Forelimb muscle (tissue), 1 donor: ENCODE data around the gene FAM50A. TPM values are rescaled to one million over a fixed set of nuclear protein-coding genes. Genes with fewer than 3 reads are reported as not detected.
A peak's percentile ranks its signal among the peaks of the same experiment; 100 is the strongest.
"Not testable (repeated sequence)": the region's sequence is repeated elsewhere in the genome, so short reads cannot be mapped to it uniquely, and the experiment has no call there.

Source experiments
- DNase-seq: peaks from one replicate; pipeline ENCODE4 v3.0.0-alpha.2; 2013; ENCODE audit warnings: low read depth
- polyA plus RNA-seq: library from polyadenylated mRNA; unstranded; fragments of 120-200 nt; gene quantifications from one replicate; pipeline ENCODE4 v1.2.1, GENCODE V29; 2013; ENCODE audit not compliant: insufficient read length

FAM50A gene, protein sequence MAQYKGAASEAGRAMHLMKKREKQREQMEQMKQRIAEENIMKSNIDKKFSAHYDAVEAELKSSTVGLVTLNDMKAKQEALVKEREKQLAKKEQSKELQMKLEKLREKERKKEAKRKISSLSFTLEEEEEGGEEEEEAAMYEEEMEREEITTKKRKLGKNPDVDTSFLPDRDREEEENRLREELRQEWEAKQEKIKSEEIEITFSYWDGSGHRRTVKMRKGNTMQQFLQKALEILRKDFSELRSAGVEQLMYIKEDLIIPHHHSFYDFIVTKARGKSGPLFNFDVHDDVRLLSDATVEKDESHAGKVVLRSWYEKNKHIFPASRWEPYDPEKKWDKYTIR
- 59.3 TPM for polyA plus RNA-seq

DNA sequence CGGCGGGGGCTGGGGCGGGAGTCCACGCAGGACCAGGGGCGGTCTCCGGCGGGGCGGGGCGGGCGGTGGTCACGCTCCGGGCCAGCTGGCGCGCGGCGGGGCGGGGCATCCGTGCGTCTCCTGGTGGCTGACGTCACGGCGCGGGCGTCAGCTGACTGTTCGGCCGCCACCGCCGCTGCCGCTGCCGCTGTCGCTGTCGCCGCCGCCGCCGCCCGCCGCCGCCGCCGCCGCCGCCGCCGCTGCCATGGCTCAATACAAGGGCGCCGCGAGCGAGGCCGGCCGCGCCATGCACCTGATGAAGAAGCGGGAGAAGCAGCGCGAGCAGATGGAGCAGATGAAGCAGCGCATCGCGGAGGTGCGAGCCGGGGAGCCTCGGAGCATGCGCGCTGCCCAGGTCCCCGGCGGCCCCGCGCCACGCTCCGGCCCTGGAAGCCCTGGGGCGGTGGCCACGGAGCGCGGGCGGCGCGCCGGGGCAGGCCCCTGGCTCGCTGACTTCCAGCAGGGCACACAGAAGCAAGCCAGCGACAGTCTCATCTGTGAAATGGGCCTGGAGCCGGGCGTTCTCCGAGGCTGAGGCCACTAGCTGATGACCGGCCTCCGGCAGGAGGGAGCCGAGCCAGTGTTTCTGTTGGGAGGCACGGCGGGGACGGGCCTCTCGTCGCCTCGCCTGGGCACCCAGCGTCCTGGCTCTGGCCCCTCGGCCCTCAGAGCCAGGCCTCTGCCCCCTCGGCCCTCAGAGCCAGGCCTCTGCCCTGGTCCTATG, at the start of gene FAM50A:
Gene FAM50A (plus strand): TSS at position 150 of the 763 bp plus-strand sequence. CDS start 95 bp downstream, at position 245.
- DNase-seq: no peak

DNA sequence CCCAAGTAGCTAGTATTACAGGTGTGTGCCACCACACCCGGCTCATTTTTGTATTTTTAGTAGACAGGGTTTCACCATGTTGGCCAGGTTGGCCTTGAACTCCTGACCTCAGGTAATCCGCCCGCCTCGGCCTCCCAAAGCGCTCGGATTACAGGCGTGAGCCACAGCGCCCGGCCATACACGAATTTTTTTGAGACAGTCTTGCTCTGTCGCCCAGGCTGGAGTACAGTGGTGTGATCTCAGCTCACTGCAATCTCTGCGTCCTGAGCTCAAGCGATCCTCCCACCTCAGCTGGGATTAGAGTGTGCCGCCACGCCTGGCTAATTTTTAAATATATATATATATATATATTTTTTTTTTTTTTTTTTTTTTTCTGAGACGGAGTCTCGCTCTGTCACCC, 47.6 kb upstream of the FAM50A start:
- DNase-seq: not testable (repeated sequence)

DNA sequence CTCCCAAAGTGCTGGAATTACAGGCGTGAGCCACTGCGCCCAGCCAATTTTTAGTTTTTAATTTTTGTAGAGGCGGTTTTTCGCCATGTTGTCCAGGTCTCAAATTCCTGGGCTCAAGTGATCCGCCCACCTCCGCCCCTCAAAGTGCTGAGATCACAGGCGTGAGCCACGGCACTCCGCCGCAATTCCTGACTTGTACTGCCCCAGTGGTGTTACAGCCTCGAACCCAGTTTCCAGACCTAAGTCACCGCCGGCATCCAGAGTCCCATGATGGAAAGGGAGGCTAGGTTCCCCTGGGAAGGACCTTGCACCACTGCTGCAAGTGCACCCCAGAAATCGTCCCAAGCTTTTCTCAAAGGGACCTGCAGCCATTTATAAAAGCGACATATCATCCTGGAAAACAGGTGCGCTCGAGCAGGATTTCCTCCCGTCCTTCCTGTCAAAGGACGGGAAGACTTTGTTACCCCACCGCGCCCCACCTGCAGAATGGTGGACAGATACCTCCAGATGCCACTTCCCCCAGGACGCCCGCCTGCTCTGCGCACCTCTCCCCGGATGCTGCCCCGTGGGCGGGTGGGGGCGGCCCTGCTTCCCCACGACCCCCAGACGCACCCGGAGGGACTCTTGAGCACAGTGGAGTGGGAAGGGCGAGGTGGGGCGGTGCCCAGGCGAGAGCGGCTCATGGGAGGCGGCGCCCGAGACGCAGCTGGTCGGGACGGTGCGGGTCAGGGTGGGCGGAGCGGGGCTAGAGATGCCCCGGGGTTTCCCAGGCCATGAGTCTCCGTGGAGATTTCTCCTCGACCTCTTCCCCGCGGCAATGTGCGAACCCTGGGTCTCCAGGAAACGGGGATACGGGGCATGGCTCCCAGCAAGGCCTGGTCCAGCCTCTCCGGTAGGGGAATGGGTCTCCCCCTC, 46.7 kb upstream of the FAM50A start:
- no peak for DNase-seq

DNA sequence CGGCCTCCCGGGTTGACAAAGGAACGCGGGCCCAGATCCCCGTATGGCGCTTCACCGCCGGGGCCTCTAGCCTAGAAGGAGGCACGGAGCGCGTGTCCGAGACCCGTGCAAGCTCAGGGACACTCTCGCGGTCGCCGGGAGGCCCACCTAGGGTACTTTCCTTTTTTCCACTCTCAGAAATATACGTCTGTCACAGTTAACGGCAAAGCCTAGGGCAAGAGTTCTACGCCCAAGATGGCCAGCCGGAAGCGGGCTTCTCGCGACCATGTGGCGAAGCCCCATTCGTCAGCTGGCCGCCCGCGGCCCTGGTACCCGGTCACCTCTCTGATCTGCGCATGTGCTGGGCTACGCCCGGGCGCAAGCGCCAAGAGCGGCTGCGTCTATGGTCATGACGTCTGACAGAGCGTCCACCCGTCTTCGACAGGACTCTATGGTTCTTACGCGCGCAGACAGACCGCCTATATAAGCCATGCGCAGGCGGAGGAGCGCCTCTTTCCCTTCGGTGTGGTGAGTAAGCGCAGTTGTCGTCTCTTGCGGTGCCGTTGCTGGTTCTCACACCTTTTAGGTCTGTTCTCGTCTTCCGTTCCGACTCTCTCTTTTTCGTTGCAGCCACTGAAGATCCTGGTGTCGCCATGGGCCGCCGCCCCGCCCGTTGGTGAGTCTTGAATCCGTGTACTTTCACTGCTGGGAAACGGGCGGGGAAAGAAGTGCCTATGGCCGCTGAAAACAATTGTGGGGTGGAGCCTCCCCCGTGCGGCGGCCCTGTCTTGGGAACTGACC, 45.9 kb upstream of the FAM50A start, which contains the start of gene RPL10:
Gene RPL10 (plus strand): TSS at position 490 of the 780 bp plus-strand sequence. CDS start 143 bp downstream, at position 633.
- DNase-seq: peak; percentile 94

DNA sequence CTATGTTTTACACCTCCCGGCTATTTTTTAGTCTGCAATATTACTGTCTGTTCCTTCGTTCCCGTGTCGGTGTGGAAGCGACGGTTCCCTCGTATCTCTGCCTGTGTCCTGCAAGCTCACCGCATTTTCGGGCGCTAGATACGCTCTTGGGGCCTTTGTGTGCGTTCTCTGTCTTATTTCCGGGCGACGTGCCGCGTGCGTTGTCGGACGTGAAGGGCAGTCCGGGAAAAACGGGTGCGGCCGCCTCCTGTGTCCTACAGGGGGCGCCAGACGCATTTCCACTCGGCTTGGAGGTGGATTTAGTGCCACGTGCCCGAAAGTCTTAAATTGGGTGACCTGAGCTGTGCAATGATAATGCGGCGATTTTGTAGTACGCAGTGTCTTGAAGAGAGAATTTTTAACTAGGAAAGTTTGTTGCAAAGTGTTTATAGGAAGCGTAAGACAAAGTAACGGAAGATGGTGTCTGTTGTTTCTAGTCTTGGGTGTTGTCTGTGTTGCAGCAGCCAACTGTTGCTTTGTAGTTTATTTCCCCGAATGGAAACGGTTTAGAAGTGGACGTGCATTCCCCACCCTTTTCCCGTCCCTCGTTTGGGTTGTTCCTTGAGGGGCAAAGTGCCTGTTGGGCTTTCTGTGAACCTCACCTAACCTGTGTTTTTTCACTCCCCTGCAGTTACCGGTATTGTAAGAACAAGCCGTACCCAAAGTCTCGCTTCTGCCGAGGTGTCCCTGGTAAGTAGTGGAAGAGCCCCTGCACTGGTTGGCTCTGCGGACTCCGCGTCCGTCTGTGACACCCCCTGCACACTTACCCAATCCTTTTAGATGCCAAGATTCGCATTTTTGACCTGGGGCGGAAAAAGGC, 45.0 kb upstream of the FAM50A start:
- DNase-seq: no peak

DNA sequence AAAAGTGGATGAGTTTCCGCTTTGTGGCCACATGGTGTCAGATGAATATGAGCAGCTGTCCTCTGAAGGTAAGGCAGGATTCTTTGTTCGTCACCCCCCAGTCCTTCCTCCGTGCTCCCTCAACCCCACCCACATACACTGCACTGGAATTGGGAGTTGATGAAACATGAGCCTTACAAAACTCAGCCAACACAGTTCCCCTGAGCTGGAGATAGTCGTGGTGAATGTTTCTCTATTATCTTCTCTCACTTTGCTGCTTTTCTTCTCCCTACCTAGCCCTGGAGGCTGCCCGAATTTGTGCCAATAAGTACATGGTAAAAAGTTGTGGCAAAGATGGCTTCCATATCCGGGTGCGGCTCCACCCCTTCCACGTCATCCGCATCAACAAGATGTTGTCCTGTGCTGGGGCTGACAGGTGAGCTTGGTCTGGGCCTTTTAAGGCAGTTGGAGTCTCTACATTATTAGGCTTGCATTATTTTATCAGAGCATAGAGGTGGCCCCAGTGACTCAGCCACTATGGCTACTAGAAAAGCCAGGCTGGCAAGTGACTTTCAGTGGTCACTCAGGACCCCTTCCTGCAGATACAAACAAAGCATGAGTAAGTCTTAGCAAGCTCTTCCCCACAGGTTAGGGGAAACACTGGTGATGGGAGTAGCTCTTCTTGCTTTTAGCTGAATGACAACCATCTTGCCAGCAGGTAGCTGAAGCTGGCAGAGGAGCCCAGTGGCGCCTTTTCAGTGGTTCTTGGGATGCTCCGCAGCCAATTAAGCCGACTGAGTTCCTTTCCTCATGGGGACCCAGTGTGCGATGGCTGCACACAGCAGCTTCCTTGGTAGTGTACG, 44.2 kb upstream of the FAM50A start:
- DNase-seq: no peak

DNA sequence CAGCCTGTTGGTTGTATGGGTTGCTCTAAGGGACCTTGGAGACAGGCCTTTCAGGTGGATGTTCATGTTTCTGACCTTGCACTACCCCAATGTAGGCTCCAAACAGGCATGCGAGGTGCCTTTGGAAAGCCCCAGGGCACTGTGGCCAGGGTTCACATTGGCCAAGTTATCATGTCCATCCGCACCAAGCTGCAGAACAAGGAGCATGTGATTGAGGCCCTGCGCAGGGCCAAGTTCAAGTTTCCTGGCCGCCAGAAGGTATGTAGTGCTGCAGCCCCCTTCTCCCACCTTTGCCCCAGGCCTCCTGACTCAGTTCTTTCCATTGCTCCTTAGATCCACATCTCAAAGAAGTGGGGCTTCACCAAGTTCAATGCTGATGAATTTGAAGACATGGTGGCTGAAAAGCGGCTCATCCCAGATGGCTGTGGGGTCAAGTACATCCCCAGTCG, 43.5 kb upstream of the FAM50A start:
- not testable (repeated sequence) for DNase-seq

DNA sequence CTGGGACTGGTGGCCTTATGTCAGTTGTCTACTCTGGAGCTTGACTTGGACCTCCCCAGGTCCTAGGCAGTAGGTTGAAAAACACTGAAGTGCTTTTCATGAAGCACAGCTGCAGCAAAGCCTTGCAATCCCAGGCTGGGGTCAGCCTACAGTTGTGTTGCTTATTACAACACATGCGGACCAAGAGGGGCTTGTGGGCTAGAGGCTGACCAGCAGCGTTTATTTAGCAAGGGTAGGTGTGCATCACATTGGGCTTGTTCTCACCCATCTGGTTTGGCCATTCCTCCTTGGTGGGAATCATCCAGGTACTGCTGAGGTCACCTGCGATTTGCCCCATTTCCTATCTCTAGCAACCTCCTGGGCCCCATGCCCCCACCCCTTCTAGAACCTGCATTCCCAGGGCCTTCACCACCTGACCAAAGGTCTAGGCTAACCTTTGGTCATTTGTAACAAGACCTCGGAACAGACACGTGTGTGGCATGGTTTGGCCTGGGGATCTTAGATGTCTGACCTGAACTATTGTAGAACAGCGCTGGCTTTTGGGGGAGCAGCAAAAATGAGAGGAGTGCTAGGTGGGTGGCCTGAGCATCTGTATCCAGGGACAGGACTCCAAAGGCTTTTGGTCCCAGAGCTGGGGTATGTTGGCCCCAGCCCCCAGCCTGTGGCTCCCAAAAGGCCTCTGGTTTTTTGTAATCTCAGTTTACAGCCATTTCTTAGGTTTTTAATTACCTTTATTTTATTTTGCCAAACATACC, 42.7 kb upstream of the FAM50A start:
- DNase-seq: no peak

DNA sequence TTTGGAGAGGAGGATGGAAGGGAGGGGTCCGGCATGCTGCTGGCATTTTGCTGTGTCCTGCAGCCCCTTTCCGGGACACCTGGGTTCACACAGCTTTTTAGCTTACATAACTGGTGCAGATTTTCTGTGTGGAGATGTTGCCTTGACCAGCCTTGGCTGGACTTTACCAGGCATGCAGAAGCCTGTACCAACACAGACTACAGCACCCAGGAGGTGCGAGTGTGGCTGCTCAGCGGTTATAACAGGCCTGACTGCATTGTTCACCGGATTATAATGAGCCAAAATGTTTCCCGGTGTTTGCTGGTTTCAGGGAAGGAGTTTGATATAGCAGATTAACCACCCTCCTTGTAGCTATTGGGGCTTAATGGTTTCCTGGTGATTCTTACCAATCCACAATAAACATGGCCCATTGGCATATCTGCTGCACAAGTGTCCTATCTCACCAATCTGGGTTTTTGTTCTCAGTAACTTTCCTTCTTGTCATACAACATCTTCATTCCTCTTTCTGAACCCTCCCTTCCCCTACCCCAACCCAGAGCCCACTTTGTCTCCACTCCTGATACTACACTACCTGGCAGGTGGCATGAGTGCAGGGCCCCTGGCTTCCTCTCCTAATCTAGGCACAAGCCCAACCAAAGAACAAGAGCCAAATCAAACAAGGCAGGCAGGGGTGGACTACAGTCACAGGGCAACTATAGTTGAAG, 41.9 kb upstream of the FAM50A start:
- DNase-seq: no peak

DNA sequence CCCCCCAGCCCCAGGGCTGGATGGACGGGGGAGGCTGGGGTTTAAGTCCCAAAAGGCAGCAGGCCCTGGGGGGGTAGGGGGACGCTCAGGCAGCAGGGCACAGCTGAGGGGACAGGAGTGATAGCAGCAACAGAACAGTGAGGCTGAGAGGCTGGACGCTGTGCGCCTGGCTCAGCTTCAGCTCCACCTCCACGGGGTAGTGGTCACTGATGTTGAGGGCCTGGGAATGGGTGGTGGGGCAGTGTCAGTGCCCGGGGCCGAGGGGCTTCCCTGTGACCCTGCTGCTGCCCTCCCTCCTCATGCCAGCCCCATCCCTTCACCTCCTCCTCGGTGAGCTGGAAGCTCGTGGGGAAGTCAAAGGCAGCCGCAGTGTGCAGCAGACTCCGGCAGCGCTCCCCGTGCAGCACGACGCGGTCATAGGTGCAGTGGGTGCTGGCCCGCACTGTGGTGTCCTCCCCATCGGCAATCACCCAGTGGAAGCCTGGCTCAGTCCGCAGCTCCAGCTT, 41.3 kb upstream of the FAM50A start:
- DNase-seq: no peak

DNA sequence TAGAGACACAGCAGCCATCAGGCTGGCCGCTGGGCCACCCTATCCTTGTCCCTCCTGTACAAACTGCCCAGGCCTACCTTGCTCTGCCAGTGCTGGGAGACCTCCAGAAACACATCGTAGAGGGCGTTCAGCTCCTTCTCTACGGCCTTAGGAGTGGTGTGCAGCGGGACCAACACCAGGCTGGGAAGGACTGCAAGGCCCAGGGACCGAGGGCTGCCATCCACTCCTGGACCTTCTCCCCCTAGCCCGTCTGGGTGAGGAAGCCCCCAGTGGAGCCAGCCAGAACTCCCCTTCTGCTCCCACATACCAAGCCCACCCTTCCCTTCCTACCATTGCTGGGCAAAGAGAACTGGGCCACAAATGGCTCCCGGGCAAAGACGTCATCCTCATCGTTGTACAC, 40.7 kb upstream of the FAM50A start:
- no peak for DNase-seq

DNA sequence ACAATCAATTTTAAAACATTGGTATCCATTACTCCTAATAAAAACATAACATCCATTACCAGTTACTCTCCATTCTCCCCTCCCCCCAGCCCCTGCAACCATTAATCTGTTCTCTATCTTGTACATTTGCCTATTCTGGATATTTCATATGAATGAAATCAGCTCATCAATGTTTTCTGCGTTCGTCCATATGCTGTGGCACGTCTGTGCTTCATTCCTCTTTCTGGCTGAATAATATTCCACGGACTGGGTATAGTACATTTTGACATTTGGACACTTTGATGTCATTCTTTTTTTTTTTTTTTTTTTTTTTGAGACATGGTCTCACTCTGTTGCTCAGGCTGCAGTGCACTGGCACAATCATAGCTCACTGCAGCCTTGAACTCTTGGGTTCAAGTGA, 40.1 kb upstream of the FAM50A start:
- DNase-seq: no peak

DNA sequence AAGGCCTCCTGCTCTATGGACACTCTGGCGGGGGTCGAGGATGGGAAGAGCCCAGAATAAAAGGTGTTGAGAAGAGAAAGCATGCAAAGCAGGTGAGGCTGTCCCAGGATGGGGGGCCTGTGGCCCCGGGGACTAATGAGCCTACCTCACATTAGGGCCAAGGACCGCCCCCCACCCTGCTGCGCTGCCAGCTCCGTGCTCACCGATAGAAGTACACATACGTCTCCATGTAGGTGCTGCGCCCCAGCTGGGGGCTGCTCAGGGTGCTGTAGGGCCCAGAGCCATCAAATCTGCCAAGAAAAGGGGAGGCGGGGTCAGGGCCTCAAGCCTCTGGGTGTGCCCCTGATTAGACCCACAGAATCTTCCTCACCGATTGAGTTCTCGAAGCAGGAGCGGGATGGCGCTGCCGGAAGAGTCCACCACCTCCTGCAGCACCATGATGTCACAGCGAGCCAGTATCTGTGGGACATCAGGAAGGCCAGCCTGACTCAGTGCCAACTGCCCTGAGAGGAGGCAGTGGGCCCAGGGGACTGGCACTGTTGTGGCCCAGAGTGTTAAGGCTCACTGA, 39.2 kb upstream of the FAM50A start:
- no peak for DNase-seq

DNA sequence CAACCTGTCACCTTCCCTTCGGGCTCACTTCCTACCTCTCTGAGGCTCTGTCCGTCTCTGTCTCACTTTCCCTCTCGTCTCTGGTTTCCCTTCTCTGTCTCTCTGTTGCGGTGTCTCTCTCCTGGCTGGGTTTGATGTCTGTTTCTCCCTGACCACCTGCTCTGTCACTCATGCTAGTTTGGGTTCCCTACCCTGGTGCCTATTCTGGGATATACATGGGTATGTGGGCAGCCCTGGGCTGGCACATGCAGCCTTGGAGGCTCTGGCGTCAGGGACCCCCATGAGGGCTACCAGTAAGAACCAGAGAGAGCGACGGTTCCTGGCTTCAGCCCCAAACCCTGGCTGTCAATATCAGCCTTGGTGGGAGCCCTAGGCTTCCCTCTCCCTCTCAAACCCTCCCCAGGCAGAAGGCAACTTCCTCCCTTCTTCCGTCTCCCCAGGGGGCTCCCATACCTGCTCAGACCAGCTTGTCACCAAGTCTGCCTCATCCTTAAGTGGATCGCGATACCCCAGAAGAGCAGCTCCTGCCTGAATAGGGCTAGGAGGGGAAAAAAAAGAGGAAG, 35.2 kb upstream of the FAM50A start:
- DNase-seq: no peak

DNA sequence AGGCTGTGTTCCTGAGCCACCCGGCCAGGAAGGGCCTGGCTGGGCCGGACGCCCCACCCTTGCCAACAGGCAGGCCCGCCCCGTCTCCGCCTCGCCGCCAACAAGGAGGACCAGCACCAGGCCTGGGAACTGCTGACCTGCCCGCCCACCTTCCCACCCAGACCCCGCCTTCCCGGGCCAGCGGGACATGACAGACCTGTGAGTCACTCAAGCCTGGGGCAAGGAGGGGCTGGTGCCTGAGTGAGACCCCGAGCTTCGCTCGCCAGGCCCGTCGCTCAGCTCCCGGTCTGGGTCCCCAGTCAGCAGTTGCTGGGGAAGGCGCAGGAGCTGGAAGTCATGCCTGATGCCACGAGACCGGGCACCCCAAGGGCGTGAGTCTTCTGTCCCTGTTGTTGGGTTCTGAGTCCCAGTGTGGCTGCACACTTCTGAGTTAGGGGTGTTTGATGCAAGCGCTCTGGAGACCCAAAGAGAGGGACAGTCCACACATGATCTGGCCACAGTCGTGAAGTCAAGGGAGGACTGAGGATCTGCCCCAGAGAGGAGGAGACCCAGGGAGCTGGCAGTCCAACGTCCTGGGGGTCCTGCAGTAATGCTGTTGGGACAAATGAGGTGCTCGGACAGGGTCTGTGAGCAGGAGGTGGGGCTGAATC, 34.6 kb upstream of the FAM50A start, which contains the start of gene DNASE1L1:
Gene DNASE1L1 (minus strand): TSS at position 33 of the 650 bp plus-strand sequence. CDS start 3,686 bp downstream, outside the sequence.
- DNase-seq: no peak

DNA sequence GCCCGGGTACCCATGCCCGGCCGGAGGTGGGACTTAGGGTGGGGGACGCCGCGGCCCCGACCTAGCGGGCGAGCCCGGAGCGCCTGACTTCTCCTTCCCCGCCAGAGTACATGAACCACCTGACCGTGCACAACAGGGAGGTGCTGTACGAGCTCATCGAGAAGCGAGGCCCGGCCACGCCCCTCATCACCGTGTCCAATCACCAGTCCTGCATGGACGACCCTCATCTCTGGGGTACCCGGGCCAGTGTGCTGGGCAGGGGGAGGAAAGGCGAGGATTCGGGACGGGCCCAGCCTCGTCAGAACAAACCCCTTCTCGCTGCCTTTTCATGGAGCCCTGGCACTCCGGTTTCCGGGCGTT, 32.0 kb upstream of the FAM50A start:
- no peak for DNase-seq
